GM21529 (cell line): ENCODE measurements around the gene BAHCC1.
"Not testable (repeated sequence)": the region's sequence is repeated elsewhere in the genome, so short reads cannot be mapped to it uniquely, and the experiment has no call there.

Experiments used
- ATAC-seq: cut with Tn5 transposase; IDR thresholded peaks from one replicate; pipeline ENCODE4 v1.9.1; 2021; ENCODE audit not compliant: unreplicated experiment

Gene BAHCC1

DNA sequence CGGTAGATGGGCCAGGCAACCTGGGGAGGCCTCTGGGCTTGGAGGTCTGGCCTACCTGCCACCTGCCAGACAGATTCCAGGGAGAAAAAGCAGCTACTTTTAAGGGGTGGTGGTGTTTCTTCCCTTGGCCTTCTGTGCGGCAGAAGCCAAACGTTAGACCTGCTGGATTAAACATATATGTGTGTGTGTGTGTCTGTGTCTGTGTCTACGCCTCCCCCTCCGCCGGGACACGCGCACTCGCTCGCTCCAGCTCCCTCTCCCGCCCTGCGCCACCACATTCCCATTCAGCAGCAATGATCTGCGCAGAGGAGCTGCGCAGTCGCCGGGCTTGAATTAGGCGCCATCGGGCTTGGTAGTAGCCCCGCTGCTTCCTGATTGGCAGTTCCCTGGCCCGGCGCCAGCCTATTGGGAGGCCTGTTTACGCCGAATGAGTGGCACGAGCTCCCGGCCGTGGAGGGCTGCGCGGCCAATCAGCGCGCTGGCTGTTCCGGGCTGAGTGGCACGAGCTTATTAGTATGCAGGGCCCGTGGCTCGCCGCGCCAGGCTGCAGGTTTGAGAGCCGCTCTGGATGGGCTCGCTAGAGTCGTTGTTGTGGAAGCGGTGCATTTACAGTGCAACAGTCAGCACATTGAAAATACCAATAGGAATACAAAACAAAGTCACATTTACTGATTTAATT, at the start of gene BAHCC1:
Gene BAHCC1 (plus strand): TSS at position 537 of the 679 bp plus-strand sequence. CDS start 4,283 bp downstream, outside the sequence.
- ATAC-seq: no peak

DNA sequence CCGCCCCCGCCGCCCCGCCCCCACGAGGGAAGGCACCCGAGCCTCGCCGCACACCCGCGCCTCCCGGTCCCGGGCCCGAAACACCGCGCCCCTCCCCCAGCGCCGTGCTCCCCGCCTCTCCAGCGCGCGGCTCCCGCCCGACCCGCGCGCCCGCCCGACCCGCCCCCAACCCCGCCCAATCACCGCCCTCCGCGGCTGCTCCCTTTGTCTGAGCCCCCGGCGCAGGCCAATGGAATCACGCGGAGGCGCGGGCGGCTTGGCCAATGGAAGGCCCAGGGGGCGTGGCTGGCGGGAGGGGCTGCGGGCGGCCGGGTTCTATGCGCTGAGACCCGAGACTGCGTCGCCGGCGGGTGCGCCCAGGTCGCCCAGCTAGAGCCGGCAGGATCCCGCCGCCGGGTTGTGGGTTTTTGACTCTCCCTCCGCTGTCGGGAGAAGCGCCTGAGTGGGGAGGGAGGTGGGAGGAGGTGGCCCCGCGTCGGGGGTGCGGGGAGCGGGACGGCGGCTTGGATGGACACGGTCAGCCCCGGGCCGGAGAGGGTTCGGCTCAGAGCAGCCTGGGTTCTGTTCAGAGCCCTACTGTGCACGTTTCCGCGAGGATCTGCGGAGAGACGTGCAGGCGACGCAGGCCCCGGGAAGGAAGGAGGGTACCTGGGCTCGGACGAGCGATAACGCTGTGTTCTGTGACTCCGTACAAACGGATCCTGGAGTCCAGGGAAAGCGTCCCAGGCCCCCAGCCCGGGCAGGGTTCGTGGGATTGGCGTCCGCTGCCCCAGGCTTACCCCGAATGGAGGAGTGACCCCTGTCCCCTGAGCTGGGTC, 49.0 kb upstream of the BAHCC1 start:
- ATAC-seq: peak; percentile 72

DNA sequence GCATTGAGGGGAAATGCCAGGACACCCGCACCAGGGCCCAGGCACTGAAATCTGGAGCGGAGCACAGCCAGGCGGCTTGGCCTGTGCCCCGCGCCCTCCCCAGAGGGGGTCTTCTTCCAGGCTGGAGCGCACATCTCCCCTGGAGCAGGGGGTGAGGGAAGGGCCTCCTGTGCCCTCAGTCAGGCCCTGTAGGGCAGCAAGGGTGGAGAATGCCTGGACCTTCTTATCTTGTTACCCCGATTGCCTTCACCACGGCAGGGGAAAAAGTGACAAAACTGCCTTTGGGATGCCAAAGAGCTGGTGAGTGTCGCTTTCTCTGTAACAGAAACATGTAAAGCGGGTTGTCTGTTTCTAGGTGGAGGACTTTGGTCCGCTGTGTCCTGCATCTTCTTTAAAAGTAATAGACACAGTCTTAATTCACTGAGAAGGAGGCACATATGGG, 48.3 kb upstream of the BAHCC1 start:
- ATAC-seq: no peak

DNA sequence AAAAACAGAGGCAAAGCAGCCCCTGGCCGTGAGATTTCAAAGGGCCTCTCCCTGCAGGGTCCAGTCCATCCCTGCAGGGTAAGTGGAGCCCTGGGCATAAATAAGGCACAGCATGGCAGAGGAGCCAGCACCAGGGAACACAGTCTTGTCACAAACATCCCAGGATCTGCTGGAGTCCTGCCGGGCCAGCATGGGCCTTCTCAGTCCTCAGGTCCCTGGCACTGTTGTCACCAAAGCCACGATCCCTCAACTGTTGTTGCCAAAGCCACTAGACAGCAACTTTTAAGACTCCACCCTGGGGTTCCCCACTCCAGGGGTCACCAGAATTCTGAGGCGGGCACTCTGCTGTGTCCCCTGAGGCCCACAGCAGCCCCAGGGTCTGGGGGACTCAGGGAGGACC, 47.8 kb upstream of the BAHCC1 start:
- no peak for ATAC-seq

DNA sequence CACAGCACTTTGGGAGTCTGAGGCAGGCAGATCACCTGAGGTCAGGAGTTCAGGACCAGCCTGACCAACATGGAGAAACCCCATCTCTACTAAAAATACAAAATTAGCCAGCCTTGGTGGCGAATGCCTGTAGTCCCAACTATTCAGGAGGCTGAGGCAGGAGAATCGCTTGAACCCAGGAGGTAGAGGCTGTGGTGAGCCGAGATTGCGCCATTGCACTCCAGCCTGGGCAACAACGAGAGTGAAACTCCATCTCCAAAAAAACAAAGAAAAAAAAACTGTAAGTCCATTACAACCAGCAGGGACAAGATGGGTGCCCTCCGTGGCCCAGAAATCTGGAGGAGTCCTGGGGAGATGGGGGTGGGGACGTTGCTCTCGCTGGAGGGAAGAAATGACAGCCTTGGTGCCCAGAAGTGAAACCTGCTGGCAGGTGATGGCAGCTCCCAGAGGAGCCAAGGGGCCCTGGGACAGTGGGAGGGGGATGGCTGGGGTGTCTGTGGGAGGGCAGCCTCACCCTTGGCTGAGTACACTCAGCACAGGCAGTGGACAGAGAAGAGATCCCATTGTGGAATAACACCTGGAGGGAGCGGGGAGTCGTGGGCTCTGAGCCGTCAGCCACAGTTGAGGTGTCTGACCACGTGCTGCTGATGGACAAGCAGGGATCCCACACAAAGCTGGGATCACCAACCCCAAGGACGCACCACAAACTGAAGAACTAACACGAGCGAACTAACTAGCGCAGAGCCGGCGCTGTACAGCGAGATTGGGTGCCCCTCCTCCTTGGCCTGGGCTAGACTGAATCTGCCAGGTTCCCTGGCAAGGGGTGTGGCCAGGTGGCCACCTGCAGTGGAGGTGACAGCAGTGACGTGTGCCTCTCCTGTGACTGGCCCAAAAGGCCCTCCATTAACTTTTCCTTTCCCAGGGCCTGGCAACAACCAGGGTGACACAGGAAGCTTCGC, 46.9 kb upstream of the BAHCC1 start:
- no peak for ATAC-seq

DNA sequence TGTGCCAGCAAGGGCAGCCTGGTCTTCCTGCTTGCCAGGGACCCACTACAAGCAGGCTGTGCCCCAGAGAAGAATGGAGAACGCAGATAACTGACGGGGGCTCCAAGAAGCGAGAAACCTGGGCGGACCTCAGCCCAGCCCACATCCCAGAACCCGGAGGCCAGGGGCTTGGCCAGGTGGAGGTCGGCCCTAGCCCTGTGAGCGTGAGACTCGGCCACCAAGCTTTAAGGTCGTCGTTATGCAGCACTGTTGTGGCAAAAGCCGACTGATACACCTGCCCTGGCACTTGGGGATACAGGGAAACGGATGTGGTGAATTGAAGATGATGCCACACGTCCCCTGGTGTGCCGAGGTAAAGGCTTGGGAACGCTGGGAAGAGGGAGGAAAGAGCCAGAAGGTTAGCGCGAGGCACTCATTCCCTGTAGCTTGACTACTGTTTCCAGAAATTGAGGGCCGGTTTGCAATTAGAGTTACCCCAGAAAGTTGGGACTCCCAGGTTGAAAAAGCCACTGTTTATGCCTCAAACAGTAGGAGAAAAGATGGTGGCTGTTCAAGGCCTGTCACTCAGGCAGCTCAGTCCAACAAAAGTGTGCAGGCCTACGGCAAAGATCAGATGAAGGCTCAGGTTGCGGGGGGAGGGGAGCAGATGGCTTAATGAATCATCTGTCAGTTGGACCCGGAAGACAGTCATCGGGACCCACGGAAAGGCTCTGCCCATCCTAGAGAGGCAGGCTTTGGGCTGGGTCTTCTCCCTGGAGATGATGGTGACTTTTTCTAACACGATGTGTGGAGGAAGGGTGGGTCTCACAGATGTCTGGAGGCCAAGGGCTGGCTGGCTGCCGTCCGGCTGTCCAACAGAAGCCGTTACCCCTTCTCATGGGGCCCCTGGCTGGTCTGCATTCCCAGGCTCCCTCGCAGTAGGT, 45.6 kb upstream of the BAHCC1 start:
- ATAC-seq: no peak

DNA sequence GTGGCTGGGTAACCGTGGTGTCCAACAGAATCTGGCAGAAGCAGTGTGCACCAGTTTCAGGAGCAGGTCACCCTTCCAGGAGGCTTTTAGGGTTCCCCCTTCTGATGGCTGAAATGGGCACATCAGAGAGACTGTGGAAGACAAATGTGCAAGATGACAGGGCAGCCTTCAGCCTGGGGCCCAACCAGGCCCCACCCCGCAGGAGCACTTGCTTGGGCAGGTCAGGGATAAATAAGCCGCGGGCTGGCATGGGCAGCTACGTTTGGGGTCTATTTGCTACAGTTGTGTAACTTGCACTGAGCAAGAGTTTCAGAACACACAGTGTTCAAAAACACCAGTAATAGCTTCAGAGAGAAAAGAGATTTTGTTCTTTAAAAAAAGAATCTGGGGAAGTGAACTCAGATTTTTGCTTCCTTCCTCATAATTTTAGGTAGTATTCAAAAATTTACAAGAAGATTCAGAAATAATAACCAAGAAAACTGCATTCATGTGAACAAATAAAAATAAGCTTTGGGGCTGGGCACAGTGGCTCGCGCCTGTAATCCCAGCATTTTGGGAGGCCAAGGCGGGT, 44.9 kb upstream of the BAHCC1 start:
- no peak for ATAC-seq

DNA sequence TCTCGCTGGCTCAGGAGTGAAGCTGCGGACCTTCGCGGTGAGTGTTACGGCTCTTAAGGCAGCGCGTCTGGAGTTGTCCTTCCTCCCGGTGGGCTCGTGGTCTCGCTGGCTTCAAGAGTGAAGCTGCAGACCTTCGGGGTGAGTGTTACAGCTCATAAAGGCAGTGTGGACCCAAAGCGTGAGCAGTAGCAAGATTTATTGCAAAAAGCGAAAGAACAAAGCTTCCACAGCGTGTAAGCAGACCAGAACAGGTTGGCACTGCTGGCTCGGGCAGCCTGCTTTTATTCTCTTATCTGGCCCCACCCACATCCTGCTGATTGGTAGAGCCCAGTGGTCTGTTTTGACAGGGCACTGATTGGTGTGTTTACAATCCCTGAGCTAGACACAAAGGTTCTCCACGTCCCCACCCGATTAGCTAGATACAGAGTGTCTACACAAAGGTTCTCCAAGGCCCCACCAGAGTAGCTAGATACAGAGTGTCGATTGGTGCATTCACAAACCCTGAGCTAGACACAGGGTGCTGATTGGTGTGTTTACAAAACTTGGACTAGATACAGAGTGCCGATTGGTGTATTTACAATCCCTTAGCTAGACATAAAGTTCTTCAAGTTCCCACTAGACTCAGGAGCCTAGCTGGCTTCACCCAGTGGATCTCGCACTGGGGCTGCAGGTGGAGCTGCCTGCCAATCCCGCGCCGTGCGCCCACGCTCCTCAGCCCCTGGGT, 43.8 kb upstream of the BAHCC1 start:
- ATAC-seq: not testable (repeated sequence)

DNA sequence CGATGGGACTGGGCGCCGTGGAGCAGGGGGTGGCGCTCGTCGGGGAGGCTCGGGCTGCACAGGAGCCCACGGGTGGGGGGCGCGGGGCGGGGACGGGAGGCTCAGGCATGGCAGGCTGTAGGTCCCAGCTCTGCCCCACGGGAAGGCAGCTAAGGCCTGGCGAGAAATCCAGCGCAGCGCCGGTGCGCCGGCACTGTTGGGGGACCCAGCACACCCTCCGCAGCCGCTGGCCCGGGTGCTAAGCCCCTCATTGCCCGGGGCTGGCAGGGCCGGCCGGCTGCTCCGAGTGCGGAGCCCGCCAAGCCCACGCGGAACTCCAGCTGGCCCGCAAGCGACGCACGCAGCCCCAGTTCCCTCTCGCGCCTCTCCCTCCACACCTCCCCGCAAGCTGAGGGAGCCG, 43.2 kb upstream of the BAHCC1 start:
- not testable (repeated sequence) for ATAC-seq

DNA sequence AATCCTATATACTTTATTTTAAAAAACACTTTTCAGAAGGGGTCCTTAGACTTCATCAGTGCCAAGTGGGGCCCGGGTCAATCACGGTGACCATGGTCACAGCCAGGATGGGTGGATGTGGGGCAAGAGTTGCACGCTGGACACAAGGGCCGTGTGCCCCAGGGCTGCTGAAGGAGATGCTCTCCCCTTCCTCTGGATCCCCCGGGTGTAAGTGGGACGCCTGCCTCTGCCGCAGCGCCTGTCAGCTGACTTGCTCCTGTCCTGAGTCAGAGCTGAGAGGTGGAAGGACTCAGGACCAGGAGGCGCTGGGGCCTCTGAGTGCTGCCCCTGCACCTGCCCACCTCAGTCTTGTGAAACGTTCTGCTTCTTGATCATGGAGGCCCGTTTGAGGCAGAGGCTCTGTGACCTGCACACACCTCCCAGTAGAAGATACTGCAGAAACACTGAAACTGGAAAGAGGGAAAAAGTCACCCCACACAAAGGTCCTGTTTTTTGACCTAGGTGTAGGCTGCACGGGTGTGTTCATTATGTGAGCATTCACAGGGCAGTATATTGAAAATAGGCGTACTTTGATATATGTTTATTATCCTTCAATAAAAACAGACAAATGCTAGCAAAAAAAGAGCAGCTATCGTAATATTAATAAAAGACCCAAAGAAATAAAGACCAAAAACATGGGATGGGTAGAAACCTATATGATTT, 40.9 kb upstream of the BAHCC1 start:
- no peak for ATAC-seq

DNA sequence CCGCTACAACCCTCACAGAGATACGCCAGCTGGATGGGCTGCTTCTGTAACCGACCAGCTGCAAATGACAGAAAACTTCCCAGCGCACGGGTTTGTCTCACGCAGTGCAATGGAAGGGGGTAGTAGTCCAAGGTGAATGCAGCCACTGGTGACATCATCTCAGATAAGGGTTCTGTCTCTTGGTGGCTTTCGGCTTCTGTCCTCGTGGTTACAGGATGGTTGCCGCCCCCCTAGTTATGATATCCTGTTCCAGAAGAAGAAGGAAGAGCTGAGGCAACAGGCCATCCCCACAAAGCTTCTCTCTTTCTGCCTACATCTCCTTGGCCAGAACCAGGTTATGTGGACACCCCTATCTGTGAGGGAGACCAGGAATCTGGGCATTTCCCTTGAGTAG, 40.3 kb upstream of the BAHCC1 start:
- ATAC-seq: no peak

DNA sequence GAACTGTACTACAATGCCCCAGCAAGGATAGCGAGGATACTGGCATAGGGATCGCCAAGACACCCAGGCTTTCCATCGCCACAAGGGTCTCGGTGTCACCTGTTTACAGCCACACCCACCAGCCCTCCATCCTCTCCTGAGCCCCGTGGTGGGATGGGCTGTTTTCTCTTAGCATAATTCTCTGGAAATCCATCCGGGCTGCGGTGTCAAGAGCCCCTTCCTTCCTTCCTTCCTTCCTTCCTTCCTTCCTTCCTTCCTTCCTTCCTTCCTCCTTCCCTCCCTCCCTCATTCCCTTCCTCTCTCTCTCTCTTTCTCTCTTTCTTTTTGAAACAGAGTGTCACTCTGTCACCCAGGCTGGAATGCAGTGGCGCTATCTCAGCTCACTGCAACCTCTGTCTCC, 36.0 kb upstream of the BAHCC1 start:
- ATAC-seq: no peak

DNA sequence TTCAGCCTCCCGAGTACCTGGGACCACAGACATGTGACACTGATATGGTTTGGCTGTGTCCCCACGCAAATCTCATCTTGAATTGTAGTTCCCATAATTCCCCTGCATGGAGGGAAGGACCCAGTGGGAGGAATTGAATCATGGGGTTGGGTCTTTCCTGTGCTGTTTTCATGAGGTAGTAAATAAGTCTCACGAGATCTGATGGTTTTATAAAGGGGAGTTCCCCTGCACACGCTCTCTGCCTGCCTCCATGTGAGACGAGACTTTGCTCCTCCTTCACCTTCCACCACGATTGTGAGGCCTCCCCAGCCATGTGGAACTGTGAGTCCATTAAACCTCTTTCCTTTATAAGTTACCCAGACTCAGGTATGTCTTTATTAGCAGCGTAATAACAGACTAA, 33.3 kb upstream of the BAHCC1 start:
- ATAC-seq: not testable (repeated sequence)

DNA sequence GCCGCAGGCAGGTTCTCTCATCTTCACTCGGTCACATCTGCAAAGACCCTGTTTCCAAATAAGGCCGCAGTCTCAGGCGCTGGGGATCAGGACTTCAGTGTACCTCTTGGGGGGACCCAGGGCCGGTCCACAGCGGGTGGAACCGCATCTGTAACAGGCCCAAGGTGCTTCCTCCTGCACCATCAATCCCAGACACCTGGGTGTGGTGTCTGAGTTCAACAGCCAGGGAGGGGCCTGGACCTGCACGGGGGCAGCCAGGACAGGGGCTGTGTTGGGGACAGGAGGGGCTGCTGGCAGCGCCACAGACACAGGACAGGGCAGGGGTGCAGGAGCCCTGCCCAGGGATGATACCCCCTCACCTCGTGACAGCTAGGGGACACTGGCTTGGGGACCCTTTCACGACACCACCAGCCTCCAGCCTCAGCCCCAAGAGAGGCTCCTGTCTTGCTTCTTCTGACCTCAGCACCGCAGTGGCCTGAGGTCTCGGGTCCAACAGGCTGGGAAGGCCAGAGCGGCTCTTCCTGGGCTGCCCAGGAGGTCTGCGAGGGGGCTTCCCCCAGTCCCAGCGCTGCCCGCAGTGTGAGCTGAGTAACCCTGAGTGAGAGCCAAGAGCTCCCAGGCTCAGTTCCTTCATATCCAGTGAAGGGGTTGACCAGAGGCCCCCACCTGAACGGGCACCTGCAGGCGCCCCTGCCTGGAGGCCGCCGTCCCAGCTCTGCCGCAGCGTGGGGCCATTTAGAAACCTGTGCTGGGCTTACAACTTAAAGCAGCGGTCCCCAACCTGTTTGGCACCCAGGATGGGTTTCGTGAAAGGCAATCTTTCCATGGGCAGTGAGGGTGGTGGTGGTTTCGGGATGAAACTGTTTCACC, 30.7 kb upstream of the BAHCC1 start:
- ATAC-seq: no peak

DNA sequence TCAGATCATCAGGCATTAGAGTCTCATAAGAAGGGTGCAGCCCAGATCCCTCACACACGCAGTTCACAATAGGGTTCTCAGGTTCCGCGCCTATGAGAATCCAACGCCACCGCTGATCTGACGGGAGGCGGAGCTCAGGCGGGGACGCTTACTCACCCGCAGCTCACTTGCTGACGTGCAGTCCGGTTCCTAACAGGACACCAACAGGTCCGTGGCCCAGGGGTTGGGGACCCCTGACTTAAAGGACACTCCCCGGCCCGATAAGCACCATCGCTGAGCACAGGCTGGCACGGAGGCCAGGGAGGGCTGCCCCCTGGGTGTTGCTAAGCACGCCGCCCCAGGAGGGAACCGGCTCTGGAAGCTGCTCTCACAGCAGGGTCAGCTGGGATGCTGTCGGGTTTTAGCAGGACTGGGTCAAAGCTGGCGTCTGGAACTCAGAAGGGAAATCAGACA, 30.1 kb upstream of the BAHCC1 start:
- no peak for ATAC-seq

DNA sequence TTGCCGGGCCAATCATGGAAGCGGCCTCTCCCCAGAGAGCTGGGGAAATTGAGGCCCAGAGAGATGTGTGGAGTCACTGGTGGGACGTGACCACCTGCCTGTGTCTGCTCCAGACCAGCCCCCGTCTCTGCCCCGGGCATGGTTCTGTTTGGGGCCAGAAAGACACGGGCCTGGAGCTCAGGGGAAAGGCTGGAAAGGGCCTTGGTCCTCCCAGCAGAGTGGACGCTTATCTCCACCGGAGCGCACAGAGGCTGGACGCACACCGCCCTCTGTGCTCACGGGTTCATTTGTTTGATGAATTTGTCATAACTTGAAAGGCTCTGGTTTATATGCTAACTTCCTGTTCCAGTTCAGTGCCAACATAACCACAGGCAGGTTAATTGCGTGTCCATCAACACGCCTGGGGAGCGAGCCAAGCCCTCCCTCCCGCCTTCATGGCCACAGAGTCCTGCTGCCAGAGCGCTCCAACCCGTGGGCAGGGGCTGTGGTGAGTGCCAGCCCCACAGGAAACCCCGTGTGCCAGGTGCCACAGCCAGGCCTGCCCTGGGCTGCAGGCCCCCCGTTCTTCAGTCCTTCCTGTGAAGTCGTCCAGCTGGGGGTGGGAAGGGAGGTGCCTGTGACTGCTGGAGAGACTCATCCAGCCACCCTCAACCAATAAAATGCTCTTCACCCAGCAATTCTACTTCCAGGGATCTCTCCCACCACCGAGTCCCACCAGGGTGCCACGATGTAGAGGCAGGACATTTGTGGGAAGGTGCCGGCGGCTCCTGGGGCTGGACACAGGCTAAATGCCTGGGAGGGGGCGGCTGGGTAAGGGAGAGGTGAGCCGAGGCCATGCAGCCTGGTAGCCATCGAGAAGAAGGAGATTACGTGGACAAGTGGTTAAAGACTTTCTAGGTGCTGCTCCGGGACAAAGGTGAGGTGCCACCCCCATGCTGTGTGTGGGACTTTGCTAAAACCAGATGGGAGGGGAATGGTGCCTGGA, 29.4 kb upstream of the BAHCC1 start:
- no peak for ATAC-seq
